GOT3 (cell line): ENCODE measurements around the gene RAB24.

Experiments used
- DNase-seq: peaks from one replicate; lab custom pipeline; 2025; ENCODE audit warnings: mixed read lengths; lab: John Stamatoyannopoulos, UW

The RAB24 gene

GRCh38 chr5:177333420-177334154, 30.1 kb upstream of the RAB24 start:
- no peak for DNase-seq

GRCh38 chr5:177332896-177333260, 29.4 kb upstream of the RAB24 start:
- no peak for DNase-seq

- DNase-seq = no peak
Observed at GRCh38 chr5:177332031-177332895, 28.7 kb upstream of the RAB24 start.

GRCh38 chr5:177330991-177331842, 27.7 kb upstream of the RAB24 start:
- DNase-seq = no peak

GRCh38 chr5:177329883-177330282, 26.4 kb upstream of the RAB24 start:
- no peak for DNase-seq

GRCh38 chr5:177328545-177329231, 25.2 kb upstream of the RAB24 start:
- no peak for DNase-seq

GRCh38 chr5:177327539-177328522, 24.3 kb upstream of the RAB24 start:
- DNase-seq = no peak

GRCh38 chr5:177325868-177326381, 22.4 kb upstream of the RAB24 start:
- no peak for DNase-seq

- DNase-seq = no peak
Observed at GRCh38 chr5:177320879-177321278, 17.4 kb upstream of the RAB24 start.

GRCh38 chr5:177319913-177320588, 16.5 kb upstream of the RAB24 start:
- DNase-seq = no peak

GRCh38 chr5:177317959-177318377, 14.4 kb upstream of the RAB24 start:
- DNase-seq = no peak

- no peak for DNase-seq
Observed at GRCh38 chr5:177316005-177316404, 12.5 kb upstream of the RAB24 start.

GRCh38 chr5:177315411-177315810, 11.9 kb upstream of the RAB24 start:
- no peak for DNase-seq

GRCh38 chr5:177314376-177315342, 11.1 kb upstream of the RAB24 start:
- no peak for DNase-seq

- no peak for DNase-seq
Observed at GRCh38 chr5:177313561-177314259, 10.2 kb upstream of the RAB24 start.

- no peak for DNase-seq
Observed at GRCh38 chr5:177312649-177313181, 9.2 kb upstream of the RAB24 start.
